Progenitor cell of endocrine pancreas (in vitro differentiated cells): ENCODE data around the gene HAP1. TPM values are rescaled to one million over a fixed set of nuclear protein-coding genes. Genes with fewer than 3 reads are reported as not detected.

Experiments
- DNase-seq: peaks from one replicate; pipeline ENCODE4 v3.0.0; 2021; ENCODE audit warnings: low spot score; ENCODE audit not compliant: unreplicated experiment
- H3K27ac Mint-ChIP-seq: 2 replicates; pipeline ENCODE4 v1.8.0; 2021; ENCODE audit warnings: mild to moderate bottlenecking, moderate library complexity, mixed read lengths
- H3K27me3 Mint-ChIP-seq: 2 replicates; pipeline ENCODE4 v1.8.0; 2021; ENCODE audit warnings: mixed read lengths
- H3K36me3 Mint-ChIP-seq: 2 replicates; pipeline ENCODE4 v1.8.0; 2022; ENCODE audit warnings: mixed read lengths; ENCODE audit not compliant: insufficient read depth
- H3K4me1 Mint-ChIP-seq: 2 replicates; pipeline ENCODE4 v1.8.0; 2021; ENCODE audit warnings: low read depth, mixed read lengths
- H3K4me3 Mint-ChIP-seq: 2 replicates; pipeline ENCODE4 v1.8.0; 2021; ENCODE audit warnings: low read depth, mild to moderate bottlenecking, moderate library complexity, mixed read lengths
- H3K9me3 Mint-ChIP-seq: 2 replicates; pipeline ENCODE4 v1.8.0; 2021; ENCODE audit warnings: low read depth, mixed read lengths
- total RNA-seq: library from RNA; stranded (reverse); gene quantifications from 2 replicates; pipeline ENCODE4 v1.2.1, GENCODE V29; 2021
- TF ChIP-seq, protein P1 (sequence below): fragments of 200-600 bp; sonication (generic); IDR thresholded peaks from one replicate; pipeline ENCODE4 v1.5.0; 2021; ENCODE audit warnings: antibody characterized with exemption, mild to moderate bottlenecking; ENCODE audit not compliant: unreplicated experiment

The HAP1 gene
- total RNA-seq, 1 donor from 2014 or later = 13.7 TPM

DNA sequence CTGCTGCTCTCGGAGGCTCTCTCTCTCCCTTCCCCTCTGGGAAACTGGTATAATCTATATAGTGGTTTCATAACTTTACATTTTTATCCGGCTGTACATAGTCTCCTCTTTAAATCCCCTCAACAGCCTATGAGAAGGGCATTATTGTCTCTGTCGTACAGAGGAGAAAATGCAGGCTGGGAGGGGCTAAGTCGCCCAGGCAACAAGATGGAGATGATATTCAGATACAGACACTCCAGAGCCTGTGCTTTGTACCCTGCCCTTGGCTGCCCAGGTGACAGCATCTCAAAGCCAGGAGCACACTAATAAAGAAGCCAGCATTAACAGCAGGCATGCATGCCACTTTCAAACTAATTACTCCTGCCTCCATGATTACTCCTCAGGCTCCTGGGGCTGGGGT lies 50.4 kb downstream of the HAP1 start:
- no peak for DNase-seq
- peaks cover 8% of the 10 kb centered on the region for H3K4me1 Mint-ChIP-seq
- no peaks in the 10 kb centered on the region for H3K36me3 Mint-ChIP-seq
- H3K9me3 Mint-ChIP-seq = no peaks in the 10 kb centered on the region
- TF ChIP-seq, protein P1, sequence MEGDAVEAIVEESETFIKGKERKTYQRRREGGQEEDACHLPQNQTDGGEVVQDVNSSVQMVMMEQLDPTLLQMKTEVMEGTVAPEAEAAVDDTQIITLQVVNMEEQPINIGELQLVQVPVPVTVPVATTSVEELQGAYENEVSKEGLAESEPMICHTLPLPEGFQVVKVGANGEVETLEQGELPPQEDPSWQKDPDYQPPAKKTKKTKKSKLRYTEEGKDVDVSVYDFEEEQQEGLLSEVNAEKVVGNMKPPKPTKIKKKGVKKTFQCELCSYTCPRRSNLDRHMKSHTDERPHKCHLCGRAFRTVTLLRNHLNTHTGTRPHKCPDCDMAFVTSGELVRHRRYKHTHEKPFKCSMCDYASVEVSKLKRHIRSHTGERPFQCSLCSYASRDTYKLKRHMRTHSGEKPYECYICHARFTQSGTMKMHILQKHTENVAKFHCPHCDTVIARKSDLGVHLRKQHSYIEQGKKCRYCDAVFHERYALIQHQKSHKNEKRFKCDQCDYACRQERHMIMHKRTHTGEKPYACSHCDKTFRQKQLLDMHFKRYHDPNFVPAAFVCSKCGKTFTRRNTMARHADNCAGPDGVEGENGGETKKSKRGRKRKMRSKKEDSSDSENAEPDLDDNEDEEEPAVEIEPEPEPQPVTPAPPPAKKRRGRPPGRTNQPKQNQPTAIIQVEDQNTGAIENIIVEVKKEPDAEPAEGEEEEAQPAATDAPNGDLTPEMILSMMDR = no peak
- H3K4me3 Mint-ChIP-seq = no peak overlapping the region
- H3K27ac Mint-ChIP-seq = no peak overlapping the region
- H3K27me3 Mint-ChIP-seq = no peaks in the 10 kb centered on the region

DNA sequence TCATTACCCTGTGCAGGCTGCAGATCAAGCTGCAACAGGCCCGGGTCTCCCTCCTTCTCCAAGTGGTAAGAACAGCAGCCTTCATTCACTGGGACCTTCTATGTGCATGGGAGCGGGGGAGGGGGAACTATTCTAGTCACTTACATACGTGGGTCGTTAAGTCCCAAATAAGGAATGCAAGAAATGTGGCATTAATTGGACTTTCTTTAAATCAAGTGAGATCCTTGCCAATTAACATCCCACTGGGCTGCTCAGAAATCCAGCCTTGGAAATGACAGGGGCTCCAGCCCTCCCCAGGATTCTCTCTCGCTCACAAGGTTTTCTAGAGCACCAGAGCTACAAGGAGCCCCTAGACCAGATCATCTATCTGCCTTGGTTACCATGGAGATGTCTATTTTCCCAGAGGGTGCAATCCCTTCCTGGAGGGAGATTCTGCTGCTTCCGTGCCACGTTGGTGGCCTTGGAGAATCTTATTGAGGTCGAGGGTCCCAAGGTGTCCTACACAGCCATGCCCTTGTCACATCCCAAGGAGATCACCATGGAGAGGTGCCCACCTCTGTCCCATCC lies 50.9 kb downstream of the HAP1 start:
- Mint-ChIP-seq H3K36me3 (no peaks in the 10 kb centered on the region), H3K27ac (no peak overlapping the region), H3K27me3 (no peaks in the 10 kb centered on the region)

DNA sequence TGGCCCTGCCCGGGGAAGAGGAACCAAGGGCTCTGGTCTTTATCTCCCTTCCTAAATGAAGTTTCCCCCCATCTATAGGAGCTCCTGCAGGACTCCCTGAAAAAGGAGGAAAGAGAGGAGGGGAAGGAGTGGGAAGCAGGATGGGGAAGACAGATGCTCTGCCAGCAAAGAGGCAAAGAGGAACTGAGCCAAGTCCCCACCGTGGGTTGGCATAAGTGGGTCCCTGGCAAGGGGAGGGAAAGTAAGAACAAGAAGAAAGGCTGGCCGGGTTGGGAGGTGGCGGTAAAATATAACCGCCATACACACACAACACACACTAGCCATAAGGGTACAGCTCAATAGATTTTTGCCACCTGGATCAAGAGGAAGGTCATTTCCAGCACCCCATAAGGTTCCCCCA lies 51.8 kb downstream of the HAP1 start:
- Mint-ChIP-seq H3K9me3 (no peaks in the 10 kb centered on the region), H3K36me3 (no peaks in the 10 kb centered on the region), H3K27me3 (no peaks in the 10 kb centered on the region), H3K4me1 (peaks cover 10% of the 10 kb centered on the region), H3K27ac (no peak overlapping the region), H3K4me3 (no peak overlapping the region)
- DNase-seq = no peak
- TF ChIP-seq, protein P1 = no peak

More for the DNA sequence above, 50.9 kb downstream of the HAP1 start:
- Mint-ChIP-seq H3K4me3 (no peak overlapping the region), H3K9me3 (no peaks in the 10 kb centered on the region), H3K4me1 (peaks cover 13% of the 10 kb centered on the region)
- no peak for DNase-seq
- TF ChIP-seq, protein P1 = no peak

DNA sequence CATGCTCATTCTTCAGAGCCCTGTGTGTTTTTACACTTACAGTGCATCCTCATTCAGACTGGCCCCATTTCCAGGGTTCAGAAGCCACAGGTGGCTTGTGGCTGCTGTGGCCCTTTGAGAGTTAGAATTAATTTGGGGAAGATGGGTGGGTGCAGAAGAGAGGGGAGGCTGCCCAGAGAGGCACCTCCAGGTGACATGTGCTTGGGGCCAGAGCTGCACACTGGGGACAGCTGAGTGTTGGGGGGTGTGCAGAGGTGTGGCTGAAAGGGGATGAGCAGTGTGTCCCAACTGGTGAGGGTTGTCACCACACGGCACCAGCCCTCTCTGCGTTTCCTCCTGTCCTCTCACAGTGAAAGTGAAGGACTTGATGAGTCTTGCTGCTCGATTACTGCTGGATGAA lies 52.7 kb downstream of the HAP1 start:
- no peaks in the 10 kb centered on the region for H3K27me3 Mint-ChIP-seq
- peaks cover 14% of the 10 kb centered on the region for H3K4me1 Mint-ChIP-seq
- H3K36me3 Mint-ChIP-seq = no peaks in the 10 kb centered on the region
- no peak for DNase-seq
- H3K27ac Mint-ChIP-seq = no peak overlapping the region
- TF ChIP-seq, protein P1 = no peak
- H3K9me3 Mint-ChIP-seq = no peaks in the 10 kb centered on the region
- H3K4me3 Mint-ChIP-seq = no peak overlapping the region

DNA sequence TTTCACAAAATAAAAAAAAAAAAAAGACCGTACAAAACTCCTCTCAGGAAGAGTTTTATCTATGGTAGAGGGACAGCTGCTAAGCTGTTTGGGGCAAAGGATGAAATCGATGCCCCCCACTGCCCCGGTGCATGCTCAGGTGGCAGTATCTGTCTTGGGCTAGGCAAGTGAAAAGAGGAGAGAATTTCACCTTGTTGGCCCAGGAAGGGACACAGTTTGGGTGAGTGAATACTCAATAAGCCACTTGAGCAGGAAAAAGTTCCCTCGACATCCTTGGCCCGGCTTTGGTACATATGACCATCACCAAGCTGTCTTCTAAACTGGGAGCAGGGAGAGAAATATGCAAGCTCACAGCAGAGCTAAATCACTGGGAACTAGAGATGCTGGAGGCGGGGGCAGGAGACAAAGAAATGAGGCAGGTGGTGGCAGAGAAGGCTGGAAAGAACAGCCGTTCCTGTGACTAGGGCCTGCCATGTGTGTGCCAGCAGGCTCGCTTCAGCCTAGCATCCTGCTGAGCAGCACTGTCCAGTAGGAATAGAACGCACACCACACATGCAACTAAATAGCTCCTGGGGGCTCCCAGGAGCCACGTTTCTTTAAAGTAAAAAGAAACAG lies 53.9 kb downstream of the HAP1 start:
- no peak overlapping the region for H3K4me3 Mint-ChIP-seq
- no peaks in the 10 kb centered on the region for H3K27me3 Mint-ChIP-seq
- no peak for DNase-seq
- TF ChIP-seq, protein P1 = no peak
- H3K9me3 Mint-ChIP-seq = peaks cover 3% of the 10 kb centered on the region
- peaks cover 25% of the 10 kb centered on the region for H3K4me1 Mint-ChIP-seq
- H3K36me3 Mint-ChIP-seq = no peaks in the 10 kb centered on the region
- H3K27ac Mint-ChIP-seq = no peak overlapping the region
